ENCODE data around the gene NUP62.

Gene NUP62

DNA sequence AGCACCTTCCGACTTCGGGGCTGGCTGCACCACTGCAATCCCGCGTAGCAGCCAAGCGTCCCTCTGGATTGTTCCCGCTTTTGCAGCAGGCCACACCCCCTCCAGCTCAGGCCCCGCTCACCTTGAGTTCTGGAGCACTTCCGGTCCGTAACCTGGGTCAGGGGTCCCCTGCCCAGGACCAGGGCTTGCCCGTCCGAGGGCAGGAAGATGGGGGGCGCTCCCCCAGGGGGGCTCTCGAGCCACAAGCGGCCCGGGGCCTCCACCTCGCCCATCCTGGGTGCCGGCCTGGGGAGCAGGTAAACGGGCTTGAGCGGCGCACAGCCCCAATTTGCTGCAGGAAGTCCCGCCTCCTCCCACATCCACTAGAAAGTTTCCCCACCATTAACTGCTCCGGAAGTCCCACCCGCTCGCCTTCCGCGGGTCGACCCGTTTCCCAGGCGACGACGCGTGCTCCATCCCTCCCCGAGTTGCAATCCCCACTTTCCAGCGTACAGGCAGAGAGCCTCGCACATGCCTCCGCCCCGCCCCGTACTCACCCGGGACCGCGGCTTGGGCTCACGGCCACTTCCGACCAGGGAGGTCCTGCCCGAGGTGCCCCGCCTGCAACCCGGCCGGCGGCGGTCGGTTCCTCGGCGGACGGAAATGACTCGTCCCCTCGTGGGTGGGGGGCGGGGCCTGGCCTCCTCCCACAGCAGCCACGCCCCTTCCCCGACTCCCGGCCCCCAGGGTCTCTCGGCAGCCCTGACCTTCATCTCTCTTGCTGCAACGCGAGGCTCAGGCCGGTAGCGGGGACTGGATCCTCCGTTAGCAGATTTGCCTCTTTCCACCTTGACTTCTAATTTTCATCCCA, 62.1 kb downstream of the NUP62 start, which contains the start of gene PNKP:
Gene PNKP, minus strand, starts transcription at position 644 of the 850 bp plus-strand sequence. Its CDS starts 372 bp downstream, at position 272.
- DNase-seq (ENCODE audit: low read depth, low spot score): peak; percentile 42
- TF ChIP-seq, protein P1, sequence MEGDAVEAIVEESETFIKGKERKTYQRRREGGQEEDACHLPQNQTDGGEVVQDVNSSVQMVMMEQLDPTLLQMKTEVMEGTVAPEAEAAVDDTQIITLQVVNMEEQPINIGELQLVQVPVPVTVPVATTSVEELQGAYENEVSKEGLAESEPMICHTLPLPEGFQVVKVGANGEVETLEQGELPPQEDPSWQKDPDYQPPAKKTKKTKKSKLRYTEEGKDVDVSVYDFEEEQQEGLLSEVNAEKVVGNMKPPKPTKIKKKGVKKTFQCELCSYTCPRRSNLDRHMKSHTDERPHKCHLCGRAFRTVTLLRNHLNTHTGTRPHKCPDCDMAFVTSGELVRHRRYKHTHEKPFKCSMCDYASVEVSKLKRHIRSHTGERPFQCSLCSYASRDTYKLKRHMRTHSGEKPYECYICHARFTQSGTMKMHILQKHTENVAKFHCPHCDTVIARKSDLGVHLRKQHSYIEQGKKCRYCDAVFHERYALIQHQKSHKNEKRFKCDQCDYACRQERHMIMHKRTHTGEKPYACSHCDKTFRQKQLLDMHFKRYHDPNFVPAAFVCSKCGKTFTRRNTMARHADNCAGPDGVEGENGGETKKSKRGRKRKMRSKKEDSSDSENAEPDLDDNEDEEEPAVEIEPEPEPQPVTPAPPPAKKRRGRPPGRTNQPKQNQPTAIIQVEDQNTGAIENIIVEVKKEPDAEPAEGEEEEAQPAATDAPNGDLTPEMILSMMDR (IDR thresholded peaks at IDR 0.05; ENCODE audit: insufficient read depth, low read length, missing control alignments): no peak
- POLR2A ChIA-PET: interaction anchor here (0.8 to 2.4 kb wide), 5 partner anchors 9 to 191 kb away, joined by 3 to 10 read pairs (median 3); partner anchors contain the start of gene PTOV1
- H3K4me3 ChIP-seq (ENCODE audit: low read depth, low read length): peak within 1 kb of the TSS; percentile 87
- CTCF ChIA-PET: interaction anchor here (0.6 to 0.7 kb wide), 2 partner anchors 149 kb away, joined by 3 read pairs; no protein-coding TSS in a partner anchor

DNA sequence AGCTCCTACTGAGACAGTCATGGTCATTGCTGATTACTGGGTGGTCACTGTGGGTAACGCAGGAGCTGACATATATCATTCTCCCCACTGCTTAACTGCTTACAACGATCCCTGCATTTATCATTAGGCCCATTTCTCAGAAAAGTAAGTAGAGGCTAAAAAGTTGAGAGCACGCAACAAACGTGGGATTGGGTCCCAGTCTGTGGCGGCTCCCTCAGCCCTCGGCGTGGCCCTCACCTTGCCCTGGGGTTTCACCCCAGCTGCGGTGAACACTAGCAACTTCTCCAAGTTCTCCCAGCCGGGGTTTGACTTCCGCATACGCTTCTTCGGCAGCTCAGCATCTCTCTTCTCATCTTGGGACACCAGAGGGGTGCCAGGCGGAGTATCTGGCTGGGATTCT, 64.4 kb downstream of the NUP62 start:
- POLR2A ChIA-PET: interaction anchor here (0.6 to 2.4 kb wide), 3 partner anchors 14 to 97 kb away, joined by 4 to 10 read pairs (median 6); partner anchors contain the start of gene PTOV1
- CTCF ChIA-PET: interaction anchor here (0.8 to 1.2 kb wide), 2 partner anchors 10 to 11 kb away, joined by 3 to 4 read pairs; no protein-coding TSS in a partner anchor
- no peak overlapping the region; the same call in 1 of the 2 replicates for H3K4me3 ChIP-seq (ENCODE audit: low read depth, low read length)
- TF ChIP-seq, protein P1 (IDR thresholded peaks at IDR 0.05; ENCODE audit: insufficient read depth, low read length, missing control alignments): no peak
- no peak for DNase-seq (ENCODE audit: low read depth, low spot score)

DNA sequence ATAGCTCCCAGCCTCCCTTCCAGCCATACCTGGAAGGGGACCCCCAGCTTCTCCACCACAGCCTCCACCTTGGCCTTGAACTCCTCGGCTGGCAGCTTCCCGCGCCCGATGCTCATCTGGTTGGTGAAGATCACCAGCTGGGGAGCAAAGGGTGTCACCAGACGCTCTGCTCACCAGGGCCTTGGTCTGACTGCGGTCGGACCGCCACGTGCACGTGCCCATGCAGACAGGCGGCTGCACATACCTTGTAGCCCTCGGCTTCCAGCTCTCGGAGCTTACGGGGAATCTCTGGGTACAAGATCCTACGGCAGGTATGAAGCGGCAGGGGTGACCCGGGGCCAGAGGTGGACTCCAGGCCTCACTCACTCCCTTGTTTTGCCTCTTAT, 65.4 kb downstream of the NUP62 start:
- POLR2A ChIA-PET: interaction anchor here (1.0 to 1.4 kb wide), 2 partner anchors 14 to 16 kb away, joined by 3 to 4 read pairs; no protein-coding TSS in a partner anchor
- CTCF ChIA-PET: interaction anchor here (1.2 kb wide), 2 partner anchors 10 to 54 kb away, joined by 3 to 4 read pairs; no protein-coding TSS in a partner anchor
- TF ChIP-seq, protein P1 (IDR thresholded peaks at IDR 0.05; ENCODE audit: insufficient read depth, low read length, missing control alignments): no peak

DNA sequence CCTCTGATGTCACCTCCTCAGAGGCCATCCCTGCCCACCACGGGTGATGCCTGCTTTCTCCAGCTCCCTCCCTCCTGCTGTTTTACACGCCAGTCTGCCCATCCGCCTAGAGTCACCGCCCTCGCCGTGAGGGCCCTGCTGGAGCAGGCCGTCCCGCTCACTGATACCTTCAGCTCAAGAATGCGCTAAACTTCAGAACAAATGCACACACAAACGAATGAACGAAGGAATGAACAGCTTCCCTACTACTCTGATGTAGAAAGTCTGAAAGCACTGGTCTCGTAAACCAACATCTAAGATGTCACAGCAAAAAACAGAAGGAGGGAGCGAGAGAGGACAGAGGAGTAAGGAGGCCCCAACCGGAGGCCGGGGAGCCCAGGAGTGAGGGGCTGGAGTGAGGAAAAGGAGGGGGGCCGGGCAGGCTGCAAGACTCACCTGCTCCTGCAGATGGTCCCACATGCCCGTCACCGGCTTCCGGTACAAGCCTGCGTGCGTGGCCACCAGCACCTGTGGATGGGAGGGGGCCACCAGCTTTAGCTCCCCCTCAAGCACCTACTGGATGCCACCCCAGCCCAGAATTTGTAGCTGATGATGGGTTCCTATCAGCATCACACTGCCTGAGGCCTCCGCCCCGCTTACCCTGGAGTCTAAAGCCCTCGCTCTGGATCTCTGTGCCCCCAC, 65.9 kb downstream of the NUP62 start:
- ChIA-PET CTCF (interaction anchor here (1.2 to 1.4 kb wide), 2 partner anchors 54 to 273 kb away, joined by 3 to 4 read pairs; no protein-coding TSS in a partner anchor), POLR2A (interaction anchor here (0.6 to 1.4 kb wide), 4 partner anchors 13 to 904 kb away, joined by 3 to 5 read pairs (median 4); no protein-coding TSS in a partner anchor)
- TF ChIP-seq, protein P1 (IDR thresholded peaks at IDR 0.05; ENCODE audit: insufficient read depth, low read length, missing control alignments): no peak
- H3K4me3 ChIP-seq (ENCODE audit: low read depth, low read length): no peak overlapping the region
- no peak for DNase-seq (ENCODE audit: low read depth, low spot score)

More for the DNA sequence above, 65.4 kb downstream of the NUP62 start:
- H3K4me3 ChIP-seq (ENCODE audit: low read depth, low read length): no peak overlapping the region
- no peak for DNase-seq (ENCODE audit: low read depth, low spot score)

DNA sequence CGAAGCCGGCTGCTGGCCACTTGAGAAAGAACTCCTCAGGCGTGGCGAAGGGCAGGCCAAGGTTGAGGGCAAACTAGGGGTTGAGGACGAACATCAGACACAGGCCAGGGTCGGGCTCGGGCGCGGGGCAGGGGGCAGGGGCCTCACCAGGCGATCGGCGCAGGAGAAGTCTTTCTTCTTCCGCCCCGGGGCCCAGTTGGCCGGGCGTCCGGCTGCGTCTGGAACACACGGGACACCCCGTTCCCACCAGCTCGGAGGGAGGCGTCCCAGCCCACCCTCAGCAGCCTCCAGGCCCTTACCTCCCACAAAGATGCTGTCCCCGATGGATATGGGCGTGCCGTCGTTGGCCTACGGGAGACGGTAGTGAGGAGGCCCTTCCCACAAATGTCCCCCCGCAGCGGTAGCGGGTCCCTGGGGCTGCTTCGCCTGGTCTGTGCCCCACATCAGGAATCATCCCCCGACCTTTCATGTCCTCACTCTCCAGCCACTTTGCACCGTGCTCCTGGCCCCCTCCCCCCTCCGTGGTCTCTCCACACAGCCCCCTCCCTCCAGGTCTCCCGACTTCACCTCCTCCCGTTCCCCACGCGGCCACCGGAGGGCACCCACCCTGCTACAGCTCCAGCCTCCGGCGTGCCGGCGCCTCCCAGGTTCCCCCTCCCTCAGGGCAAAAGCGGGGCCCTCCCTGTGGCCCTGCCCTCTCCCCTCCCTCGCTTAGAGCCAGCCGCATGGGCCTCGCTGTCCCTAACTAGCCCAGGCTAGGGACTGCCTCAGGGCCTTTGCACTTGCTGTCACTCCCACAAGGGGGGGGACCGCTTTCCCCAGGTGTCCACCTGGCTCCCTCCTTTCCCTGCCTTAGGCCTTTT, 66.7 kb downstream of the NUP62 start:
- ChIA-PET POLR2A (interaction anchor here (1.2 to 1.8 kb wide), 3 partner anchors 12 to 15 kb away, joined by 3 to 6 read pairs (median 5); partner anchors contain the start of gene PTOV1), CTCF (interaction anchor here (1.2 to 1.4 kb wide), 2 partner anchors 53 to 274 kb away, joined by 3 to 4 read pairs; no protein-coding TSS in a partner anchor)
- no peak for DNase-seq (ENCODE audit: low read depth, low spot score)
- TF ChIP-seq, protein P1 (IDR thresholded peaks at IDR 0.05; ENCODE audit: insufficient read depth, low read length, missing control alignments): peak; percentile 28
- H3K4me3 ChIP-seq (ENCODE audit: low read depth, low read length): no peak overlapping the region
